Measurements from ENCODE around the gene NAGPA. TPM values are rescaled to one million over a fixed set of nuclear protein-coding genes. Genes with fewer than 3 reads are reported as not detected.

NAGPA gene
- total RNA-seq, 2 experiments from 2014 or later, result 10.1 to 11.3 TPM

DNA sequence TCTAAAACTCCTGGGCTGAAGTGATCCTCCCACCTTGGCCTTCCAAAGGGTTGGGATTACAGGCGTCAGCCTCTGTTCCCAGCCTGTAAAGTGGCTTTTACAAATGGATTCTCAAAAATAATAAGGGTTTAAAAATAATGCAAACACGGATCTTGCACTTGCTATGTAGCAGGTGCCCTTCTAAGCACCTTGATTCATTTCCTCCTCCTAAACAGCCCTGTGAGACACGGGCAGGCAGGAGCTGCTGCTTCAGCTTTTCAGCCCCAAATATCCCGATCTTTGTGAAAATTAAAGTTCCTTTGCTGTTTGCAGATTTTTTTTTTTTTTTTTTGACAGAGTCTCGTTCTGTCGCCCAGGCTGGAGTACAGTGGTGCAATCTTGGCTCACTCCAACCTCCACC, 31.7 kb downstream of the NAGPA start:
- no peak overlapping the region for H3K4me3 Mint-ChIP-seq
- H3K9me3 Mint-ChIP-seq, result no peaks in the 10 kb centered on the region
- DNase-seq (no peak), ATAC-seq (no peak)
- no peaks in the 10 kb centered on the region for H3K36me3 Mint-ChIP-seq (ENCODE audit: low read depth)
- no peak overlapping the region for H3K27ac Mint-ChIP-seq
- POLR2A ChIA-PET, result no interaction called here
- intact Hi-C loops (cut with micrococcal nuclease), result no loop called here
- peaks cover 4% of the 10 kb centered on the region for H3K27me3 Mint-ChIP-seq
- TF ChIP-seq, protein P1, sequence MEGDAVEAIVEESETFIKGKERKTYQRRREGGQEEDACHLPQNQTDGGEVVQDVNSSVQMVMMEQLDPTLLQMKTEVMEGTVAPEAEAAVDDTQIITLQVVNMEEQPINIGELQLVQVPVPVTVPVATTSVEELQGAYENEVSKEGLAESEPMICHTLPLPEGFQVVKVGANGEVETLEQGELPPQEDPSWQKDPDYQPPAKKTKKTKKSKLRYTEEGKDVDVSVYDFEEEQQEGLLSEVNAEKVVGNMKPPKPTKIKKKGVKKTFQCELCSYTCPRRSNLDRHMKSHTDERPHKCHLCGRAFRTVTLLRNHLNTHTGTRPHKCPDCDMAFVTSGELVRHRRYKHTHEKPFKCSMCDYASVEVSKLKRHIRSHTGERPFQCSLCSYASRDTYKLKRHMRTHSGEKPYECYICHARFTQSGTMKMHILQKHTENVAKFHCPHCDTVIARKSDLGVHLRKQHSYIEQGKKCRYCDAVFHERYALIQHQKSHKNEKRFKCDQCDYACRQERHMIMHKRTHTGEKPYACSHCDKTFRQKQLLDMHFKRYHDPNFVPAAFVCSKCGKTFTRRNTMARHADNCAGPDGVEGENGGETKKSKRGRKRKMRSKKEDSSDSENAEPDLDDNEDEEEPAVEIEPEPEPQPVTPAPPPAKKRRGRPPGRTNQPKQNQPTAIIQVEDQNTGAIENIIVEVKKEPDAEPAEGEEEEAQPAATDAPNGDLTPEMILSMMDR (IDR thresholded peaks at IDR 0.05), result no peak
- no peaks in the 10 kb centered on the region for H3K4me1 Mint-ChIP-seq (ENCODE audit: low read depth)
- CTCF ChIA-PET, result no interaction called here

DNA sequence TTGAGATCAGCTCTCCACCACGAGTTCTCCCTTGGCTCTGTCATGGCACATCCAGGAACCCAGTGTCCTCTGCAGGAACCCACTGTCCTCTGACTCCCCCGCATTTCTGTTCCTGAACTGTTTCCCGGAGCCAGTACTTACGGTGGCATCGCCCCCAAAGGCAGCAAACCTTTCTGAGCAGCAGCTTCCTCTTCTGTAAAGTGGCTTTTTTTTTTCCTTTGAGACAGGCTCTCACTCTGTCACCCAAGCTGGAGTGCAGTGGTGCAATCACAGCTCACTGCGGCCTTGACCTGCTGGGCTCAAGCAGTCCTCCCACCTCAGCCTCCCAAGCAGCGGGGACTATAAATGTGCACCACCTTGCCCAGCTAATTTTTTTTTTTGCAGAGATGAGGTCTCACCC, 32.2 kb downstream of the NAGPA start:
- ChIA-PET POLR2A (no interaction called here), CTCF (no interaction called here)
- intact Hi-C loops (cut with micrococcal nuclease), result no loop called here
- H3K36me3 Mint-ChIP-seq (ENCODE audit: low read depth), result no peaks in the 10 kb centered on the region
- no peaks in the 10 kb centered on the region for H3K9me3 Mint-ChIP-seq
- DNase-seq, result no peak
- H3K27me3 Mint-ChIP-seq, result peaks cover 4% of the 10 kb centered on the region
- TF ChIP-seq, protein P1 (IDR thresholded peaks at IDR 0.05), result no peak
- H3K4me1 Mint-ChIP-seq (ENCODE audit: low read depth), result no peaks in the 10 kb centered on the region
- no peak overlapping the region for H3K27ac Mint-ChIP-seq
- H3K4me3 Mint-ChIP-seq, result no peak overlapping the region
- ATAC-seq, result no peak

DNA sequence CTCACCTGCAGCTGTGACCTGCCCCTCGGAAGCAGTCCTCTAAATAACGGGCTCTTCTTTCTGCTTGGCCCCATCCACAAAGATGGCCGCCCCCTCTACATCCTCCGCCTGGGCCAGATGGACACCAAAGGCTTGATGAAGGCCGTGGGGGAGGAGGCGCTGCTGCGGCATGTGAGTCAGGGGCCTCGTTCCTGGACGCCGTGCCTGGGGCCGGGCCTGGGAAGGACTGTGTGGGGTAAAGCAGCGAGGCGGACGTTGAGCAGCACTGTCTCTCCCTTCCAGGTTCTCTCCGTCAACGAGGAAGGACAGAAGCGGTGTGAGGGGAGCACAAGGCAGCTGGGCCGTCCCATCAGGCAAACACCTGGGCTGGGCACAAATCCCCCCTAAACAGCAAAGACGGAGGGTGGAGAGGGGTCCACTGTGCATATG, 33.1 kb downstream of the NAGPA start:
- ChIA-PET CTCF (no interaction called here), POLR2A (interaction anchor here (0.6 kb wide), 1 partner anchor 296 kb away, joined by 3 read pairs; no protein-coding TSS in a partner anchor)
- Mint-ChIP-seq H3K36me3 (ENCODE audit: low read depth) (no peaks in the 10 kb centered on the region), H3K9me3 (no peaks in the 10 kb centered on the region), H3K27ac (no peak overlapping the region), H3K27me3 (peaks cover 4% of the 10 kb centered on the region), H3K4me1 (ENCODE audit: low read depth) (no peaks in the 10 kb centered on the region), H3K4me3 (no peak overlapping the region)
- DNase-seq (no peak), ATAC-seq (no peak)
- TF ChIP-seq, protein P1 (IDR thresholded peaks at IDR 0.05), result no peak
- intact Hi-C loops (cut with micrococcal nuclease), result no loop called here

DNA sequence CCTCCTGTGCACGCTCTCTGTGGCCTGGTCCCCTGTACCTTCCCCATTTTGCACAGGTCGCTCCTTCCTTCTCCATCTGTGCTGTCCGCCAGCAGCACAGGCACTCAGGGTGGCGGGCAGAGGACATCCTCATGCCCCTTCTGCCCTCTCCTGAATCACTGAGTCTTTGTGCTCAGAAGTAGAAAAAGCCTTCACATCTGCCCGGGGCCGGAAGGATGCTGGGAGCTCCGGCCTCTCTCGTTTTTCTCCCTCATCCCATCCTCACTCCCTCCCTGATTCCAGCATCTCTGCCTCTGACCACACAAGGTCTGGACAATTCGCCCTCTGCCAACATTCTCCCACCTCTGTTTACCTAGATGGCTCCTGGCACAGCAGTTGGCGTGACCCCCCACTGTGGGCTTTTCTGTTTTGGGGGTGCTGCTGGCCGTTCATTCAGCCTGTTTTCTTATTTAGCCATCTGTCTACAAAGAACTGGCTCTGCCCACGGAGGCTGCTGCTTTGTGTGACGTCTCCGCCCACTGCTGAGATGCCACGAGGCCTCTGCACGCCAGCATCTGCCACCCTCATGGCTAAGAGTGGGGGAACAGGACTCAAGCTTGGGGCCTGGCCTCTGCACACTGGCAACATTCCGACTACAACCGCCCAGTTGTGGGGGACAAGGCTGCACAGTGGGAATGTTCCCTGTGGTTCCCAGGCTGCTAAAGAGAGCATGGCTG, 38.9 kb downstream of the NAGPA start:
- ATAC-seq, result no peak
- ChIA-PET POLR2A (no interaction called here), CTCF (no interaction called here)
- Mint-ChIP-seq H3K36me3 (ENCODE audit: low read depth) (no peaks in the 10 kb centered on the region), H3K4me1 (ENCODE audit: low read depth) (no peaks in the 10 kb centered on the region), H3K4me3 (no peak overlapping the region), H3K27ac (no peak overlapping the region), H3K27me3 (peaks cover 3% of the 10 kb centered on the region), H3K9me3 (no peaks in the 10 kb centered on the region)
- DNase-seq, result no peak
- TF ChIP-seq, protein P1 (IDR thresholded peaks at IDR 0.05), result no peak
- intact Hi-C loops (cut with micrococcal nuclease), result no loop called here

DNA sequence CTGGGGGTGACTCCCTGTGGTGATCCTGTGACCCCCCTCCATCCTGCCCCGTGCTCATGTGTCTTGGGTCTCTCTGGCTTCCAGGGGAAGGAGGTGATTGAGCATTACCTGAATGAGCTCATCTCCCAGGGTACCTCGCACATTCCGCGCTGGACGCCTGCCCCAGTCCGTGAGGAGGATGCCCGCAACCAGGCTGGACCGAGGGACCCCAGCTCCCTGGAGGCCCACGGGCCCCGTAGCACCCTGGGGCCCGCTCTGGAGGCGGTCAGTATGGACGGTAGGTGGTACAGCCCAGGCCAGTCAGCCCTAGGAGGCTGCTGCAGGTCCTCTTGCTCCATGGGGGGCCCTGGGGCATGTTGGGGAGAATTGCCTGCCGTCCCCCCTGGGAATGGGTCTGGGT, 42.0 kb downstream of the NAGPA start:
- Mint-ChIP-seq H3K27me3 (peaks cover 26% of the 10 kb centered on the region), H3K4me3 (no peak overlapping the region), H3K36me3 (ENCODE audit: low read depth) (no peaks in the 10 kb centered on the region), H3K9me3 (no peaks in the 10 kb centered on the region), H3K27ac (no peak overlapping the region), H3K4me1 (ENCODE audit: low read depth) (peaks cover 2% of the 10 kb centered on the region)
- CTCF ChIA-PET, result no interaction called here
- POLR2A ChIA-PET, result no interaction called here
- TF ChIP-seq, protein P1 (IDR thresholded peaks at IDR 0.05), result no peak
- intact Hi-C loops (cut with micrococcal nuclease), result no loop called here
- DNase-seq, result no peak
- no peak for ATAC-seq

All from activated CD8-positive, alpha-beta T cell treated with anti-CD3 and anti-CD28 coated beads for 36 hours (primary cell).